ENCODE data around the gene EFHC2. TPM values are rescaled to one million over a fixed set of nuclear protein-coding genes. Genes with fewer than 3 reads are reported as not detected.

Gene EFHC2
- total RNA-seq, 1 donor from 2014 or later, result 3.2 TPM

GRCh38 chrX:44223150-44223549 is 120.3 kb downstream of the EFHC2 start:
- DNase-seq (ENCODE audit: extremely low spot score in 2 of 2), result no peak
- Histone ChIP-seq H3K27me3 (no peaks in the 10 kb centered on the region), H3K36me3 (no peaks in the 10 kb centered on the region), H3K4me1 (no peaks in the 10 kb centered on the region), H3K27ac (no peak overlapping the region), H3K4me3 (no peak overlapping the region), H3K9me3 (no peaks in the 10 kb centered on the region)
- intact Hi-C loops (cut with DNase I), result no loop called here
- TF ChIP-seq POLR2A (IDR thresholded peaks at IDR 0.05) (no peak), POLR2AphosphoS5 (IDR thresholded peaks at IDR 0.05; ENCODE audit: insufficient read depth in 1 of 2, low read depth in 1 of 2) (no peak), CTCF (IDR thresholded peaks at IDR 0.05) (no peak)

- DNase-seq (ENCODE audit: extremely low spot score in 2 of 2), result no peak
- H3K9me3 ChIP-seq, result no peaks in the 10 kb centered on the region
- no peak for TF ChIP-seq CTCF (IDR thresholded peaks at IDR 0.05)
- no peak for TF ChIP-seq POLR2A (IDR thresholded peaks at IDR 0.05)
- no peak for TF ChIP-seq POLR2AphosphoS5 (IDR thresholded peaks at IDR 0.05; ENCODE audit: insufficient read depth in 1 of 2, low read depth in 1 of 2)
- no peaks in the 10 kb centered on the region for H3K4me1 ChIP-seq
- H3K27me3 ChIP-seq, result no peaks in the 10 kb centered on the region
- no peaks in the 10 kb centered on the region for H3K36me3 ChIP-seq
- H3K4me3 ChIP-seq, result no peak overlapping the region
- H3K27ac ChIP-seq, result no peak overlapping the region
- intact Hi-C loops (cut with DNase I), result no loop called here
These were observed 125.0 kb downstream of the EFHC2 start for GRCh38 chrX:44218465-44218864.

GRCh38 chrX:44216171-44216570 is 127.3 kb downstream of the EFHC2 start:
- Histone ChIP-seq H3K9me3 (no peaks in the 10 kb centered on the region), H3K36me3 (no peaks in the 10 kb centered on the region), H3K27ac (no peak overlapping the region), H3K4me3 (no peak overlapping the region), H3K27me3 (no peaks in the 10 kb centered on the region), H3K4me1 (no peaks in the 10 kb centered on the region)
- DNase-seq (ENCODE audit: extremely low spot score in 2 of 2), result no peak
- no peak for TF ChIP-seq POLR2AphosphoS5 (IDR thresholded peaks at IDR 0.05; ENCODE audit: insufficient read depth in 1 of 2, low read depth in 1 of 2)
- TF ChIP-seq CTCF (IDR thresholded peaks at IDR 0.05), result no peak
- TF ChIP-seq POLR2A (IDR thresholded peaks at IDR 0.05), result no peak
- intact Hi-C loops (cut with DNase I), result no loop called here

GRCh38 chrX:44203791-44204190 is 139.7 kb downstream of the EFHC2 start:
- no peak for TF ChIP-seq CTCF (IDR thresholded peaks at IDR 0.05)
- TF ChIP-seq POLR2AphosphoS5 (IDR thresholded peaks at IDR 0.05; ENCODE audit: insufficient read depth in 1 of 2, low read depth in 1 of 2), result no peak
- no peak for TF ChIP-seq POLR2A (IDR thresholded peaks at IDR 0.05)
- H3K27me3 ChIP-seq, result no peaks in the 10 kb centered on the region
- DNase-seq (ENCODE audit: extremely low spot score in 2 of 2), result no peak
- H3K4me1 ChIP-seq, result no peaks in the 10 kb centered on the region
- H3K4me3 ChIP-seq, result no peak overlapping the region
- H3K36me3 ChIP-seq, result no peaks in the 10 kb centered on the region
- no peaks in the 10 kb centered on the region for H3K9me3 ChIP-seq
- H3K27ac ChIP-seq, result no peak overlapping the region
- intact Hi-C loops (cut with DNase I), result no loop called here

GRCh38 chrX:44202596-44202995 is 140.9 kb downstream of the EFHC2 start:
- H3K4me3 ChIP-seq, result no peak overlapping the region
- no peaks in the 10 kb centered on the region for H3K9me3 ChIP-seq
- intact Hi-C loops (cut with DNase I), result no loop called here
- H3K4me1 ChIP-seq, result no peaks in the 10 kb centered on the region
- H3K27ac ChIP-seq, result no peak overlapping the region
- TF ChIP-seq POLR2AphosphoS5 (IDR thresholded peaks at IDR 0.05; ENCODE audit: insufficient read depth in 1 of 2, low read depth in 1 of 2) (no peak), CTCF (IDR thresholded peaks at IDR 0.05) (no peak), POLR2A (IDR thresholded peaks at IDR 0.05) (no peak)
- no peak for DNase-seq (ENCODE audit: extremely low spot score in 2 of 2)
- no peaks in the 10 kb centered on the region for H3K36me3 ChIP-seq
- H3K27me3 ChIP-seq, result no peaks in the 10 kb centered on the region

Data from vagina (tissue), 2 donors.